SU-DHL-6 (cell line): ENCODE measurements around the gene ELMO1.

ENCODE experiments used
- CTCF ChIP-seq: fragments of 200-600 bp; sonication (generic); IDR thresholded peaks from one replicate; pipeline ENCODE4 v1.5.1; 2017; ENCODE audit warnings: antibody characterized with exemption, mild to moderate bottlenecking, low read length, moderate library complexity; ENCODE audit not compliant: insufficient read depth, poor library complexity, severe bottlenecking
- EZH2phosphoT487 ChIP-seq: fragments of 200-600 bp; sonication (generic), shearing (Covaris generic); conservative IDR thresholded peaks from 2 replicates; pipeline ENCODE4 v1.6.1; 2018; ENCODE audit warnings: mild to moderate bottlenecking, antibody characterized with exemption, low read length, moderate library complexity, mixed read lengths

DNA sequence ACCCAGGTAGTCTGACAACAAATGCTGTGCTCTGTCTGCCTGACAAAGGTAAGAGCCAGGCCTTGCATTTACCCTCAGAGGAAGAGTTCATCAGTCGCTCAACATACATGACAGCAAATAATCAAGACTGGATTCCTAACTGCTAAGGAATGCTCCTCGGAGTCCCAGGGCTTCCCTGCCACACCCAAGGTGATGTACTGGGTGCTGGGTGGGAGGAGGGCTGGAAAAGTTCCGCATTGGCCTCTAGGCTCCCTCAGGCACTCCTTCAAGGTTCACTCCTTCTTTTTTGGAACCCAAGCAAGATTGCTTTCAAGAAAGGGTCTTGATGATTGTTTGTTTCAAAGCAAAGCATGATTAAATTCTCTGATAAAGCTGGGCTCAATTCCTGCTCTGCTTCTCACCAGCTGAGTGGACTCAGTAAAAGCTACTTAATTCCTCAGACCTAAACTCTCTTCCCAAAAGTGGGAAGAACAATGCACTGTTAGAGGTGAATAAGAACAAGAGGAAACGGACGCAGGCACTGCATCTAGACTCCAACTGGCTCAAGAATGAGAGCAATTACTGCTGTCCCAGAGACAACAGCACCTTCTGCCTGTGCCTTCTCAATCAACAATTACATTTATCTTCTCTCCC is 173.5 kb downstream of the ELMO1 start:
- TF ChIP-seq EZH2phosphoT487 (no peak), CTCF (no peak)
